Neural progenitor cell (in vitro differentiated cells): ENCODE results near the gene NALCN.

Experiments
- CTCF ChIP-seq: fragments of 200-600 bp; sonication (generic); IDR thresholded peaks from 2 replicates; pipeline ENCODE4 v1.5.1; 2017; ENCODE audit warnings: antibody characterized with exemption, mild to moderate bottlenecking
- EZH2 ChIP-seq: fragments of 200-600 bp; sonication (generic); IDR thresholded peaks from 2 replicates; pipeline ENCODE4 v1.6.1; 2017; ENCODE audit warnings: antibody characterized with exemption, mild to moderate bottlenecking, moderate library complexity
- EZH2phosphoT487 ChIP-seq: fragments of 200-600 bp; sonication (generic); IDR thresholded peaks from 2 replicates; pipeline ENCODE4 v1.6.1; 2017; ENCODE audit warnings: antibody characterized with exemption

GRCh38 chr13:101425623-101426022, 9.3 kb upstream of the NALCN start:
- TF ChIP-seq CTCF, result no peak
- no peak for TF ChIP-seq EZH2
- TF ChIP-seq EZH2phosphoT487, result no peak
